Stomach smooth muscle (tissue), 2 donors: Measurements from ENCODE around the gene CEP120.

Experiments
- H3K27ac ChIP-seq: one replicate; pipeline ENCODE4 v1.7.0; 2013; ENCODE audit warnings: mild to moderate bottlenecking, low read length, inconsistent platforms
- H3K27me3 ChIP-seq, 2 donors: one replicate each; pipeline ENCODE4 v1.7.0; 2013; ENCODE audit warnings: low read length in 2 of 2; ENCODE audit not compliant: insufficient read depth in 2 of 2, control insufficient read depth in 1 of 2
- H3K36me3 ChIP-seq, 2 donors: one replicate each; pipeline ENCODE4 v1.7.0; 2013; ENCODE audit warnings: low read length in 2 of 2; ENCODE audit not compliant: control insufficient read depth in 2 of 2, insufficient read depth in 2 of 2
- H3K4me1 ChIP-seq: one replicate; pipeline ENCODE4 v1.7.0; 2013; ENCODE audit warnings: low read length; ENCODE audit not compliant: control insufficient read depth, insufficient read depth
- H3K4me3 ChIP-seq, 2 donors: one replicate each; pipeline ENCODE4 v1.7.0; 2013; ENCODE audit warnings: low read length in 2 of 2
- H3K9ac ChIP-seq, 2 donors: one replicate each; pipeline ENCODE4 v1.7.0; 2013; ENCODE audit warnings: low read length in 2 of 2, mild to moderate bottlenecking in 1 of 2
- H3K9me3 ChIP-seq, 2 donors: one replicate each; pipeline ENCODE4 v1.7.0; 2013; ENCODE audit warnings: low read length in 2 of 2; ENCODE audit not compliant: control insufficient read depth in 2 of 2
- donor health status: healthy.
- donor health status: Pancreatic carcinoma.

The CEP120 gene

DNA sequence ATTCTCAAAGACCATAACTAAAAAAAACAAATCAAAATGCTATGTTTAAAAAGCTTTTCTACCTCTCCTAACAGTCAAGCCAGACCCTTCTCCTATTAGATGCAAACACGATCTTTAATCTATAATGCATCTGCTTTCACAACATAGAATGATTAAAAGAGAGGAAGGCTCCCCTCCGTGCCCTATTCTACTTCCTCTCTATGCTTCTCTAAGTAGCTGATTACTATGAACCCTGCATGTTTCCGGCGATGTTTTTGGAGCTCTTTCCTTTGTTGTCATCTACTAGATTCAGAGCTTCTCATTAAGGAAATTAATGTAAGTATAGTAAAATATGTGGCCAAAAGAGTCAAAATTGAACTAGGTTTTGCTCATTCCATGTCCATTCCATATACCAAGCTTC lies 29.2 kb upstream of the CEP120 start:
- Histone ChIP-seq H3K36me3 (no peaks in the 10 kb centered on the region), H3K27ac (no peak overlapping the region), H3K9me3 (no peaks in the 10 kb centered on the region), H3K4me3 (no peak overlapping the region), H3K4me1 (no peaks in the 10 kb centered on the region), H3K9ac (no peak overlapping the region), H3K27me3 (no peaks in the 10 kb centered on the region)

DNA sequence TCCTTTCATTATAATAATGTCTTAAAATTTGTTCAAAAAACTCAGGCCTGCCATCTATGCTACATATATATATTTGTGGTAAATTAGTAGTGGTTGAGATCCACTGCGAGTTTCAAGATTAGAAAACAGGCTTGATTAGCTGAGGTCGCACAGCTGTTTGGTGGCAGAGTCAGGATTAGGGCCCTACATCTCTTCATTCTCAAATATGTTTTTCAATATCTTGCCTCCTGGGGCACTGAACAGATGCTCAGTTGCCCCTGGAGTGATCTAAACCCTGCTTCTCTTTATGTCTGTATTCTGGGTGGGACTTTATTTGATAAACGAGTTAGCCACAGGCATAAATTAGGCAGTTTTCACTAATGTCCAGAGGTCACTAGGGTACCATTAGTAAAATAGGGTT lies 27.8 kb upstream of the CEP120 start:
- H3K4me3 ChIP-seq, result no peak overlapping the region

DNA sequence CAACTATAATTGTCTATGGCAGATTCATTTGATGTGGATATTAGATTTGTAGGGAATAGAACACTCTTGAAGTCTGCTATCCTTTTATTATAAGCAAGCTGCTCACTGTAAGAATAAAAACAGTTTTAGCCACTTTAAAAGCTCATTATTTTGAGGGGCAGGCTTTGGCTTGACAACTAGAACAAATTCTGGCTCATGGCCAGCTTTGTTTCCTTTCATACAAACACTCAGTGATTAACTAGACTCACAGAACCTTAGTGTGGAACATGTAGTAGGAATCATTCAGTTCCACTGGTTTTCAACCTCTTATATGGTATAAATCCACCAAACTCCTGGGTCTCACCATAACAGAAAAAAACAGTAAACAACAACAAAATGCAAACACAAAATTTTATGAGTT lies 27.4 kb upstream of the CEP120 start:
- Histone ChIP-seq H3K4me3 (no peak overlapping the region), H3K27ac (no peak overlapping the region), H3K4me1 (no peaks in the 10 kb centered on the region), H3K27me3 (no peaks in the 10 kb centered on the region), H3K36me3 (no peaks in the 10 kb centered on the region), H3K9ac (no peak overlapping the region), H3K9me3 (no peaks in the 10 kb centered on the region)

More for the DNA sequence above, 27.8 kb upstream of the CEP120 start:
- Histone ChIP-seq H3K36me3 (no peaks in the 10 kb centered on the region), H3K27ac (no peak overlapping the region), H3K9ac (no peak overlapping the region), H3K4me1 (no peaks in the 10 kb centered on the region), H3K9me3 (no peaks in the 10 kb centered on the region), H3K27me3 (no peaks in the 10 kb centered on the region)

DNA sequence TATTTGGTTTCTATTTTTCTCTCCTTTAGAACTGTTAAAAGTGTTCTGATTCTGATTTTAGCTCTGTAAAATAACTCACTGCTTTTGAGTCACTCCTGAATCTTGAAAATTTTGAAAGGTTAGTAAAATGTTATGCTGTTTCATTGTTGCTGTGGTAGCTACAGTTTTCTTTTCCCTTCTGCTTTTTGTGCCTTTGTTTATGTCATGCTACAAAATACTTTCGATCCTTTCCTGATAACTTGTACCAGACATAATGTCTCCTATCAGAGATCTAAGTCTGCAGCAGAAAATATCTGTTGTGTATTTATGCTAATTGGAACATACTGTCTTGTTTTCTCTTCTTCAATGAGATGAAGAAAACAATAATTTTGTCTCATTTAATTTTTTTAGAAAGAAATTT lies 26.9 kb upstream of the CEP120 start:
- Histone ChIP-seq H3K27ac (no peak overlapping the region), H3K4me3 (no peak overlapping the region), H3K36me3 (no peaks in the 10 kb centered on the region), H3K4me1 (no peaks in the 10 kb centered on the region), H3K9ac (no peak overlapping the region), H3K27me3 (no peaks in the 10 kb centered on the region), H3K9me3 (no peaks in the 10 kb centered on the region)

DNA sequence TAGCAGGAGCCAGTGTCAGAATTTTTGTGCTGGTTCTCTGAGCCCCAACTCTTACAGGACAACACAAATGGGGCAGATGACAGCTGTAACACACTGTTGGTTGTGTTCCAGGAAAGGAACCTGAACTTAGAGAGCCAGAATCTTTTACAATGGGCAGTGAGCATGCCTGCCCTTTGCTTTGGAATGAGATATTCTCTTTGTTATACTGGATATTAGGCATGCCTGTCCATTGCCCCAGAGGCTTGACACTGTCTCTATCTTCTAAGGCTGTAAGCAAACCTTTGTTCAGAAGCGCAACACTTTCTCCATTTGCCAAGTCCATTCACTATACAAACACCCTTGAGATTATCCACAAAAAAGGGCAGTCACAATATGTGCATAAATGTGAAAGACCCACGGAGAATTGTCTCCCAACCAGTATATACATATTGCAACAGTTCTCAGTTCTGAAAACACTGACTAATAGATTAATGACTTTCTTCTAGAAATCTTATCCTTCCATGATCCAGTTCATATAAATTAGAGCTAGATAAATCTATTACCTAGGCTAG lies 26.3 kb upstream of the CEP120 start:
- no peak overlapping the region for H3K27ac ChIP-seq
- H3K27me3 ChIP-seq, result no peaks in the 10 kb centered on the region
- no peaks in the 10 kb centered on the region for H3K9me3 ChIP-seq
- no peaks in the 10 kb centered on the region for H3K36me3 ChIP-seq
- no peak overlapping the region for H3K4me3 ChIP-seq
- H3K4me1 ChIP-seq, result no peaks in the 10 kb centered on the region
- H3K9ac ChIP-seq, result no peak overlapping the region

DNA sequence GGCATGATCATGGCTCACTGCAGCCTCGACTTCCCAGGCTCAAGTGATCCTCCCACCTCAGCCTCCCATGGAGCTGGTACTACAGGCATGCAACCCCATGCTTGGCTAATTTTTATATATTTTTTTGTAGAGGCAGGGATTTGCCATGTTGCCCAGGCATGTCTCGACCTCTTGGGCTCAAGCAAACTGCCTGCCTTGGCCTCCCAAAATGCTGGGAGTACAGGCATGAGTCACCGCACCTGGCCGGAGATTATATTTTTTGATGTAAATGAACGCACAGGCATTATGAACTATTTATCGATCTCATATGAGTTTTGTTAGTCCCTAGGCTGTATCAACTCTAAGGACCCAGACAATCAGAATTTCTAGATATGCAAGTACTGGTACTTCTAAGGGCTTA lies 25.5 kb upstream of the CEP120 start:
- Histone ChIP-seq H3K9ac (no peak overlapping the region), H3K27ac (no peak overlapping the region), H3K4me3 (no peak overlapping the region), H3K9me3 (no peaks in the 10 kb centered on the region), H3K4me1 (no peaks in the 10 kb centered on the region), H3K36me3 (no peaks in the 10 kb centered on the region), H3K27me3 (no peaks in the 10 kb centered on the region)

DNA sequence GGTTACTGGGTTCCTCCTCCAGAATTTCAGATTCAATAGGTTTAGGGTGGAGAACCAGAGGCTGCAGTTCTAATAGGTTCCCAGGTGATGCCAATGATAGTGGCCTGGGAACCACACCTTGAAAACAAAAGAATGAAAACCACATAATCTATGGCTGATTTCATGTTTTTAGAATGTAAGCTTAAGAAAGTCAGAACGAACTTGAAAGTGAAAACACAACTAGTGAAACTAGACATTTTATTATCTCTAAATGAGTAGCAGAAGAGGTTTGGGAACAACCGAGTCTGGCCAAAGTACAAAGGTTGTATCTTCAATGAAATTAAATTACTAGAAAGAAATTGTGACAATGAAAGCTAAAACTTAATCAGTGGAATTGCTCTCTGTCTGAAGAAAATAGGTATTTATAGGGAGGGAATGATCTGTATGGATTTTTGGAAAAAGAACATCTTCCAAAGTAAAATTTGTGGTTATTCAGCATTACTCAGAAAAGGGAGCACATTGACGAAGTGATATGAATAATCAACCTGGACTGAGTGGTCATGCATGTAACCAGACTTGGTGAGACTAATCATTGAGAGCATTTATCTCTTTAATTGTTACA lies 24.9 kb upstream of the CEP120 start:
- H3K27ac ChIP-seq, result no peak overlapping the region
- no peaks in the 10 kb centered on the region for H3K4me1 ChIP-seq
- H3K4me3 ChIP-seq, result no peak overlapping the region
- H3K9ac ChIP-seq, result no peak overlapping the region
- H3K9me3 ChIP-seq, result no peaks in the 10 kb centered on the region
- no peaks in the 10 kb centered on the region for H3K27me3 ChIP-seq
- H3K36me3 ChIP-seq, result no peaks in the 10 kb centered on the region

DNA sequence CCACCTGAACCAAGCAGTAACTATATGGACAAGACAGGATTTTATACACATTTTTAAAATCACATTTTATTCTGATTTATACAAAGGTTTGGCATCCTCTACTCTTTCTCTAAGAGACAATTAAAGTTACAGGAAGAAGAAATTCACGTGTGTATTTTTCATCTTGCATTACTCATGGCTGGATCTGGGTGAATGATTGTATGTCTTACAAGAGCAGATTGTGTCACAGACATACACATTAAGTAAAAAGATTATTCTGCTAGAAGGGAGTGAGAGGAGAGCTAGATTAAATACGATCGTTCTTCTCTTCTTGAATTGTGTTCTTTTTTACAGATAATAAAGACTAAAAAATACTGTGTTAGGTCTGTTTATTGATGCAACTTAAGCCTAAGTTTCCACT lies 20.8 kb upstream of the CEP120 start:
- Histone ChIP-seq H3K9ac (no peak overlapping the region), H3K4me1 (no peaks in the 10 kb centered on the region), H3K36me3 (no peaks in the 10 kb centered on the region), H3K27me3 (no peaks in the 10 kb centered on the region), H3K27ac (no peak overlapping the region), H3K4me3 (no peak overlapping the region), H3K9me3 (no peaks in the 10 kb centered on the region)

DNA sequence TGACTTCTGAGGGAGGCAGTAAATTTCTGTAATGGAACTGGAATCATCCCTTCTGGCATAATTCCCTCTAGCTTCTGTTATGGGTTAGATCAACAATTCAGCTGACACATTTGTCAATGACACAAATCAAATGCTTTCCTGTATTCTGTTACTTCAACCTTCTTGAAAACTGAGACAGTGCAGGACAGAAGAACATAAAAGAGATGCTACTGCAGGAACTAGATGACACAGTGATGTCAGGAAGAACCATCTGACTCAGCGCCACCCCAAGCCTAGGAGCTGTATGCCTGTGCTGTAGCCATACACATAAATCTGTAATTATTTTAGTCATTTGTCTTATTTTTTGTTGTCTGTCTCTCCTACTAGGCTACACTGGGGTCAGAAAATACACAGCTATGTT lies 18.2 kb upstream of the CEP120 start:
- H3K27ac ChIP-seq, result no peak overlapping the region
- H3K4me1 ChIP-seq, result no peaks in the 10 kb centered on the region
- no peaks in the 10 kb centered on the region for H3K36me3 ChIP-seq
- H3K4me3 ChIP-seq, result no peak overlapping the region
- no peaks in the 10 kb centered on the region for H3K9me3 ChIP-seq
- H3K9ac ChIP-seq, result no peak overlapping the region
- H3K27me3 ChIP-seq, result no peaks in the 10 kb centered on the region

DNA sequence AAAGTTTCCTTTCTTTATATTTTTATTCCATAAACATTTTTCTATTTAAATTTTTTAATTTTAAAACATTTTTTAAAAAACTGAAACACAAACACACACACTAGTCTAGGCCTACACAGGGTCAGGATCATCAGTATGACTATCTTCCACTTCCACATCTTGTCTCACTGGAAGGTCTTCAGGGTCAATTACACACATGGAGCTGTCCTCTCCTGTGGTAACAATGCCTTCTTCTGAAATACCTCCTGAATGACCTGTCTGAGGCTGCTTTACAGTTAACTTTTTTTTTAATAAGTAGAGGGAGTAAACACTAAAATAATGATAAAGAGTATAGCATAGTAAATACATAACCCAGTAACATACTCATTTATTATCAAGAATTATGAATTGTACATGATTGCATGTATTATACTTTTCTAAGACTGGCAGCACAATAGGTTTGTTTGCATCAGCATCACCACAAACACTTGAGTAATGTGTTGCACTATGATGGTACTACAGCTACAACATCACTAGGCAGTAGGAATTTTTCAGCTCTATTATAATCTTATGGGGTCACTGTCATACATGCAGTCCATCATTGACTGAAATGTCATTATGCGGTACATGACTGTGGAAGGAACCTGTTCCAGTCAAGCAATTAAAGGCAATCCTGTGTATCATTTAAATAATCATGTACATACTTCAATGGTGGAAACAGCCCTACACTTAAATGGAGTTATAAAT lies 17.4 kb upstream of the CEP120 start:
- Histone ChIP-seq H3K9me3 (no peaks in the 10 kb centered on the region), H3K4me3 (no peak overlapping the region), H3K9ac (no peak overlapping the region), H3K36me3 (no peaks in the 10 kb centered on the region), H3K4me1 (no peaks in the 10 kb centered on the region), H3K27me3 (no peaks in the 10 kb centered on the region), H3K27ac (no peak overlapping the region)

DNA sequence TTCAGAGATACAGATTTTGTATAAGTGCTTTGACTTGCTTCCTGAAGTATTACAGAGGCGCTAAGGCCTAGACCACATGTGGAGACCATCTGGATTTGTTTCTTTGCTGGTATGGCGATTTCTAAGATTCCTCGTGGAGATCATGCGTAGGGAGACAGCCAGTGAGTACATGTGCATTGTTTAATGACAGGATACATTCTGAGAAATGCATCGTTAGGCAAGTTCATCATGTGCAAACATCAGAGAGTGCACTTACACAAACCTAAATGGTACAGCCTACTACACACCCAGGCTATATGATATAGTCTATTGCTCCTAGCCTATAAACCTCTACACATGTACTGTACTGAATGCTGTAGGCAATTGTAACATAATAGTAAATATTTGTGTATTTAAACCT lies 16.5 kb upstream of the CEP120 start:
- Histone ChIP-seq H3K4me3 (no peak overlapping the region), H3K27ac (no peak overlapping the region), H3K36me3 (no peaks in the 10 kb centered on the region), H3K9ac (no peak overlapping the region), H3K9me3 (no peaks in the 10 kb centered on the region), H3K4me1 (no peaks in the 10 kb centered on the region), H3K27me3 (no peaks in the 10 kb centered on the region)
